SK-N-SH (cell line): ENCODE data around the gene JAKMIP3. TPM values are rescaled to one million over a fixed set of nuclear protein-coding genes. Genes with fewer than 3 reads are reported as not detected.

Source experiments
- CTCF ChIA-PET: fragments of 300-600, 350-600 bp; formaldehyde crosslinking; extraction: SDS; loops from one replicate; lab custom pipeline; 2021; lab: Yijun Ruan, JAX
- POLR2A ChIA-PET: fragments of 350-600 bp; sonication (Branson Sonifier 250); formaldehyde crosslinking; extraction: SDS; loops from one replicate; lab custom pipeline; 2020; ENCODE audit warnings: antibody characterized with exemption, inconsistent platforms; lab: Yijun Ruan, JAX
- DNase-seq: peaks from one replicate; pipeline ENCODE4 v3.0.0; 2012
- H2AFZ ChIP-seq: fragments of 200-600 bp; sonication (generic); 2 replicates; pipeline ENCODE4 v1.8.1; 2016; ENCODE audit warnings: antibody characterized with exemption, mild to moderate bottlenecking, low read depth
- H3F3A ChIP-seq: fragments of 200-600 bp; sonication (generic); replicated peaks from 2 replicates; pipeline ENCODE3; 2016; ENCODE audit warnings: antibody characterized with exemption, mild to moderate bottlenecking; ENCODE audit not compliant: insufficient read depth
- H3K27ac ChIP-seq, 2 experiments: fragments of 200-500 bp in 1 of 2; fragments of 200-600 bp in 1 of 2; sonication (Bioruptor generic) in 1 of 2; sonication (generic), shearing (Covaris generic) in 1 of 2; 2 replicates each; pipeline versions ENCODE4 v1.5.1 to v1.6.1; 2014 to 2016; ENCODE audit warnings: low read depth in 2 of 2, inconsistent platforms in 1 of 2, low read length in 1 of 2, mild to moderate bottlenecking in 1 of 2, mixed read lengths in 1 of 2
- H3K27me3 ChIP-seq: fragments of 200-600 bp; sonication (generic), shearing (Covaris generic); 2 replicates; pipeline ENCODE4 v1.6.1; 2016; ENCODE audit warnings: mixed run types; ENCODE audit not compliant: insufficient read depth
- H3K36me3 ChIP-seq, 2 experiments: fragments of 200-500 bp in 1 of 2; fragments of 200-600 bp in 1 of 2; sonication (Bioruptor generic) in 1 of 2; sonication (generic) in 1 of 2; replicated peaks in 1 of 2; 2 replicates each; pipeline versions ENCODE3 to v1.5.1; 2014 to 2016; ENCODE audit warnings: low read length in 1 of 2, mild to moderate bottlenecking in 1 of 2; ENCODE audit not compliant: insufficient read depth in 2 of 2, control insufficient read depth in 1 of 2
- H3K4me1 ChIP-seq, 2 experiments: fragments of 200-500 bp in 1 of 2; fragments of 200-600 bp in 1 of 2; sonication (Bioruptor generic) in 1 of 2; sonication (generic), shearing (Covaris generic) in 1 of 2; 2 replicates each; pipeline versions ENCODE4 v1.5.1 to v1.6.1; 2014 to 2016; ENCODE audit warnings: low read depth in 1 of 2, low read length in 1 of 2, mixed run types in 1 of 2; ENCODE audit not compliant: insufficient read depth in 2 of 2, control insufficient read depth in 1 of 2
- H3K4me2 ChIP-seq: fragments of 200-600 bp; sonication (generic), shearing (Covaris generic); 2 replicates; pipeline ENCODE4 v1.6.1; 2017; ENCODE audit warnings: mixed run types
- H3K4me3 ChIP-seq, 2 experiments: fragments of 200-500 bp in 1 of 2; fragments of 200-600 bp in 1 of 2; sonication (Bioruptor generic) in 1 of 2; sonication (generic), shearing (Covaris generic) in 1 of 2; 2 replicates each; pipeline versions ENCODE4 v1.5.1 to v1.8.1; 2014 to 2016; ENCODE audit warnings: low read depth in 2 of 2, inconsistent platforms in 1 of 2, low read length in 1 of 2, mild to moderate bottlenecking in 1 of 2, mixed read lengths in 1 of 2, moderate library complexity in 1 of 2
- H3K79me2 ChIP-seq: fragments of 200-600 bp; sonication (generic); 2 replicates; pipeline ENCODE4 v1.8.1; 2017; ENCODE audit warnings: mild to moderate bottlenecking; ENCODE audit not compliant: insufficient read depth
- H3K9ac ChIP-seq: fragments of 200-600 bp; sonication (generic); 2 replicates; pipeline ENCODE4 v1.6.1; 2017; ENCODE audit warnings: mixed run types
- H3K9me2 ChIP-seq: fragments of 200-600 bp; sonication (generic); 2 replicates; pipeline ENCODE4 v1.6.1; 2017; ENCODE audit warnings: mixed run types
- H3K9me3 ChIP-seq: fragments of 200-600 bp; sonication (generic); 2 replicates; pipeline ENCODE4 v1.6.1; 2017; ENCODE audit warnings: mixed run types, mild to moderate bottlenecking, moderate library complexity
- H4K20me1 ChIP-seq: fragments of 200-600 bp; sonication (generic); 2 replicates; pipeline ENCODE4 v1.6.1; 2017; ENCODE audit warnings: mild to moderate bottlenecking, mixed run types; ENCODE audit not compliant: insufficient read depth
- CHD2 ChIP-seq: fragments of 150-350 bp; IDR thresholded peaks from 2 replicates; pipeline ENCODE4 v1.6.1; 2018; ENCODE audit warnings: low read length; ENCODE audit not compliant: partially characterized antibody
- CTCF ChIP-seq: fragments of 200-600 bp; sonication (generic); IDR thresholded peaks from 2 replicates; pipeline ENCODE4 v1.6.1; 2017; ENCODE audit warnings: antibody characterized with exemption, mild to moderate bottlenecking, moderate library complexity
- ELF1 ChIP-seq: IDR thresholded peaks from 2 replicates; pipeline ENCODE4 v1.4.0; 2012
- EP300 ChIP-seq, 2 experiments: IDR thresholded peaks; 2 replicates each; pipeline versions ENCODE4 v1.4.0 to v1.6.1; 2012; ENCODE audit warnings: borderline replicate concordance in 1 of 2, low read depth in 1 of 2, low read length in 1 of 2
- IRF3 ChIP-seq: fragments of 150-350 bp; IDR thresholded peaks from 2 replicates; pipeline ENCODE4 v1.6.1; 2016; ENCODE audit warnings: mild to moderate bottlenecking, low read depth, low read length
- JUND ChIP-seq: IDR thresholded peaks from 2 replicates; pipeline ENCODE4 v1.4.0; 2012
- MAX ChIP-seq: IDR thresholded peaks from 2 replicates; pipeline ENCODE4 v1.4.0; 2012; ENCODE audit warnings: low read depth
- MEF2A ChIP-seq: IDR thresholded peaks from 2 replicates; pipeline ENCODE4 v1.4.0; 2012; ENCODE audit warnings: low read depth, borderline replicate concordance
- MXI1 ChIP-seq: IDR thresholded peaks from 2 replicates; pipeline ENCODE4 v1.6.1; 2012; ENCODE audit warnings: mild to moderate bottlenecking, low read depth, low read length, improper control_type of control experiment
- POLR2AphosphoS5 ChIP-seq: IDR thresholded peaks from 2 replicates; pipeline ENCODE4 v1.6.1; 2012; ENCODE audit warnings: low read depth, low read length
- RAD21 ChIP-seq: IDR thresholded peaks from 2 replicates; pipeline ENCODE4 v1.6.1; 2012; ENCODE audit warnings: mild to moderate bottlenecking, low read length
- RXRA ChIP-seq: IDR thresholded peaks from 2 replicates; pipeline ENCODE4 v1.4.0; 2012; ENCODE audit warnings: low read depth, mild to moderate bottlenecking, borderline replicate concordance
- SMC3 ChIP-seq: IDR thresholded peaks from 2 replicates; pipeline ENCODE4 v1.6.1; 2012; ENCODE audit warnings: low read depth, low read length, improper control_type of control experiment
- TAF1 ChIP-seq: IDR thresholded peaks from 2 replicates; pipeline ENCODE4 v1.6.1; 2012; ENCODE audit warnings: low read depth, mild to moderate bottlenecking, low read length, moderate library complexity, borderline replicate concordance
- TCF12 ChIP-seq: IDR thresholded peaks from 2 replicates; pipeline ENCODE4 v1.4.0; 2012
- YY1 ChIP-seq: IDR thresholded peaks from 2 replicates; pipeline ENCODE4 v1.4.0; 2012; ENCODE audit warnings: low read depth, mild to moderate bottlenecking
- WGBS: methylation state at CpG from one replicate; pipeline ENCODE4 v1.1.6; 2017; ENCODE audit warnings: low lambda C conversion rate; 5-methylcytosine and 5-hydroxymethylcytosine counted together
- polyA plus RNA-seq, 3 experiments: library from polyadenylated mRNA; depleted of rRNA; stranded (reverse); fragments of >200 nt; gene quantifications; 2 replicates each; pipeline ENCODE4 v1.2.3, GENCODE V29; 2012
- TF ChIP-seq, protein P1 (sequence below): fragments of 150-350 bp; IDR thresholded peaks from 2 replicates; pipeline ENCODE4 v1.6.1; 2017; ENCODE audit warnings: antibody characterized with exemption, low read length, low read depth, borderline replicate concordance
- TF ChIP-seq, protein P2 (sequence below): IDR thresholded peaks from 2 replicates; pipeline ENCODE4 v1.4.0; 2012; ENCODE audit warnings: low read depth, borderline replicate concordance

The JAKMIP3 gene
- polyA plus RNA-seq, 1 of the 3 experiments (the other 2 are of a cell fraction): 0.02 TPM

GRCh38 chr10:132061465-132061864 is 4.3 kb upstream of the JAKMIP3 start:
- ChIA-PET CTCF (no interaction called here), POLR2A (no interaction called here)
- no peak overlapping the region for H3K4me3 ChIP-seq
- DNase-seq: no peak
- no peaks in the 10 kb centered on the region for H3F3A ChIP-seq
- no peak overlapping the region for H3K9ac ChIP-seq
- no peaks in the 10 kb centered on the region for H4K20me1 ChIP-seq
- no peak overlapping the region for H3K27ac ChIP-seq
- WGBS: 45% methylated on average over 6 of the region's 6 CpGs
- no peaks in the 10 kb centered on the region for H3K79me2 ChIP-seq
- no peaks in the 10 kb centered on the region; a peak in 1 of 4 replicates for H3K4me1 ChIP-seq
- H3K4me2 ChIP-seq: no peak overlapping the region
- H3K9me3 ChIP-seq: no peaks in the 10 kb centered on the region
- no peak for TF ChIP-seq POLR2AphosphoS5
- TF ChIP-seq, protein P1, sequence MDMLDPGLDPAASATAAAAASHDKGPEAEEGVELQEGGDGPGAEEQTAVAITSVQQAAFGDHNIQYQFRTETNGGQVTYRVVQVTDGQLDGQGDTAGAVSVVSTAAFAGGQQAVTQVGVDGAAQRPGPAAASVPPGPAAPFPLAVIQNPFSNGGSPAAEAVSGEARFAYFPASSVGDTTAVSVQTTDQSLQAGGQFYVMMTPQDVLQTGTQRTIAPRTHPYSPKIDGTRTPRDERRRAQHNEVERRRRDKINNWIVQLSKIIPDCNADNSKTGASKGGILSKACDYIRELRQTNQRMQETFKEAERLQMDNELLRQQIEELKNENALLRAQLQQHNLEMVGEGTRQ: no peak
- no peak for TF ChIP-seq CTCF
- no peak for TF ChIP-seq TCF12
- TF ChIP-seq RAD21: no peak
- no peak for TF ChIP-seq MEF2A
- TF ChIP-seq, all 33 proteins: peak for 0
- Histone ChIP-seq H3K27me3 (no peaks in the 10 kb centered on the region), H3K36me3 (no peaks in the 10 kb centered on the region), H3K9me2 (no peaks in the 10 kb centered on the region), H2AFZ (no peak overlapping the region)

GRCh38 chr10:132062116-132062515 is 3.6 kb upstream of the JAKMIP3 start:
- no peaks in the 10 kb centered on the region for H4K20me1 ChIP-seq
- ChIA-PET POLR2A (no interaction called here), CTCF (no interaction called here)
- no peak for TF ChIP-seq TAF1
- no peak for TF ChIP-seq YY1
- TF ChIP-seq MAX: no peak
- TF ChIP-seq ELF1: no peak
- TF ChIP-seq MEF2A: no peak
- TF ChIP-seq, protein P2, sequence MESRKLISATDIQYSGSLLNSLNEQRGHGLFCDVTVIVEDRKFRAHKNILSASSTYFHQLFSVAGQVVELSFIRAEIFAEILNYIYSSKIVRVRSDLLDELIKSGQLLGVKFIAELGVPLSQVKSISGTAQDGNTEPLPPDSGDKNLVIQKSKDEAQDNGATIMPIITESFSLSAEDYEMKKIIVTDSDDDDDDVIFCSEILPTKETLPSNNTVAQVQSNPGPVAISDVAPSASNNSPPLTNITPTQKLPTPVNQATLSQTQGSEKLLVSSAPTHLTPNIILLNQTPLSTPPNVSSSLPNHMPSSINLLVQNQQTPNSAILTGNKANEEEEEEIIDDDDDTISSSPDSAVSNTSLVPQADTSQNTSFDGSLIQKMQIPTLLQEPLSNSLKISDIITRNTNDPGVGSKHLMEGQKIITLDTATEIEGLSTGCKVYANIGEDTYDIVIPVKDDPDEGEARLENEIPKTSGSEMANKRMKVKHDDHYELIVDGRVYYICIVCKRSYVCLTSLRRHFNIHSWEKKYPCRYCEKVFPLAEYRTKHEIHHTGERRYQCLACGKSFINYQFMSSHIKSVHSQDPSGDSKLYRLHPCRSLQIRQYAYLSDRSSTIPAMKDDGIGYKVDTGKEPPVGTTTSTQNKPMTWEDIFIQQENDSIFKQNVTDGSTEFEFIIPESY: no peak
- TF ChIP-seq RXRA: no peak
- no peak for TF ChIP-seq JUND
- no peak for TF ChIP-seq EP300 (IDR thresholded peaks at IDR 0.05; ENCODE audit: borderline replicate concordance in 1 of 2, low read depth in 1 of 2, low read length in 1 of 2)
- TF ChIP-seq CHD2: no peak
- TF ChIP-seq SMC3: no peak
- TF ChIP-seq IRF3: no peak
- TF ChIP-seq MXI1: no peak
- no peak overlapping the region for H3K4me3 ChIP-seq
- no peaks in the 10 kb centered on the region for H3K9me3 ChIP-seq
- H2AFZ ChIP-seq: no peak overlapping the region
- no peaks in the 10 kb centered on the region for H3F3A ChIP-seq
- H3K9me2 ChIP-seq: no peaks in the 10 kb centered on the region
- no peaks in the 10 kb centered on the region for H3K79me2 ChIP-seq
- 78% methylated on average over 9 of the region's 11 CpGs for WGBS
- no peaks in the 10 kb centered on the region for H3K27me3 ChIP-seq
- H3K9ac ChIP-seq: no peak overlapping the region
- no peak for DNase-seq
- H3K36me3 ChIP-seq: no peaks in the 10 kb centered on the region
- no peak overlapping the region for H3K27ac ChIP-seq
- no peaks in the 10 kb centered on the region; a peak in 1 of 4 replicates for H3K4me1 ChIP-seq
- no peak overlapping the region for H3K4me2 ChIP-seq
